ENCODE data around the gene UQCRFS1.
"Not testable (repeated sequence)": the region's sequence is repeated elsewhere in the genome, so short reads cannot be mapped to it uniquely, and the experiment has no call there.

The UQCRFS1 gene

DNA sequence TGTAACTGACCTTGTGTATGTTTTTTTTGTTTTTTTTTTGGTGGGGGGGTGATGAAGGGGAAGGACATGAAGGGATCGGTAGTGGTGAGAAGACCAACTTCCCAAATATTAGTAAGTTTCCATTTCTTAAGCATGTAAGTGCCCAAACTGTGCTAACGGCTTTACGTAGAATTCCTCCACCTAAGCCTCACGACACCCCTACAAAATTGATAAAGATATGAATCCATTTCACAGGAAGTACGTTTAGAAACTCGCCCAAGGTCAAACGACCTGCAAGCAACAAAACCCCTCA is 649 bp downstream of the UQCRFS1 start:
- DNase-seq, result no peak

DNA sequence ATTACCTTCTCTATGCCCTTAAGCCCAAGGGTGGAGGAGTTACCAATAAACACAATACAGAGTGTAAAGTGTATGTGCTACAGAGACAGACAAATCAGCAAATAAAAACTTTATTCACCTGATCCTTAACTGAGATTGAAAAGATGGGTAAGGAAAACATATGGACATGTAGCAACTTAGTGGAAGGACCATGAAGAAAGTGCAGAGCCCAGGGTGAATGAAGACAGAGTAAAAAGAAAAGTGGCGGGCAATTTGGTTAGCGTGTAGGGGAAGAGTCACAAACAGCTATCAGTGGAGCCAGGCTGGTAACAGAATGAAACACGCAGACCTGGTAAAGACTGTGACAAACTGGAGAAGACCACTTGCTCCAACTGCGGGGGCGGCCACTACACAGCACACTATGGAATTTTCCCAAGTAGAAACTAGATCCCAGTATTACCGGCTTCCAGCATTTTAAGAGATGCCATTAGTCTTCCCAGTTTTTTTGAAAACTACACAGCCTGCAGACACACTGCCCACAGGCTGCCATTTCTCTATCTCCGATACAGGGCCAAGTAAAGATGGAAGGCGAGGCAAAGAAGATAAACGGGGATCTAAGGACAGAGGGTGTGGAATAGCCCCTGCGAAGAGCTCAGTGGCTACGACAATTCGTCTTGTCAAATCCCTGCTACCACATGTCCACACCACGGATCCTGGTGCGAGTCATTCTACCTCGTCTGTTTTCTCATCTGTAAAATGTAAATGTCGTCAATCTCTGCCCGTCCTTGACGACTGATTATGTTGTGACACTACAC is 1.2 kb downstream of the UQCRFS1 start:
- DNase-seq, result no peak

DNA sequence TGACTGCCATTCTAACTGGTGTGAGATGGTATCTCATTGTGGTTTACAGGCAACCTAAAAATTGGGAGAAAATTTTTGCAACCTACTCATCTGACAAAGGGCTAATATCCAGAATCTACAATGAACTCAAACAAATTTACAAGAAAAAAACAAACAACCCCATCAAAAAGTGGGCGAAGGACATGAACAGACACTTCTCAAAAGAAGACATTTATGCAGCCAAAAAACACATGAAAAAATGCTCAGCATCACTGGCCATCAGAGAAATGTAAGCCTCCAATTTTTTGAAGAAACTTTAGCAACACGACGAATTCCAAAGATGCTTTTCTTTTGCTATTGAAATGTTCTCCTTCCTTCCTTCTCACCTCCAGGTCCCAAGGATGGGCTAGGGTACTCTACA is 1.9 kb downstream of the UQCRFS1 start:
- DNase-seq, result not testable (repeated sequence)

DNA sequence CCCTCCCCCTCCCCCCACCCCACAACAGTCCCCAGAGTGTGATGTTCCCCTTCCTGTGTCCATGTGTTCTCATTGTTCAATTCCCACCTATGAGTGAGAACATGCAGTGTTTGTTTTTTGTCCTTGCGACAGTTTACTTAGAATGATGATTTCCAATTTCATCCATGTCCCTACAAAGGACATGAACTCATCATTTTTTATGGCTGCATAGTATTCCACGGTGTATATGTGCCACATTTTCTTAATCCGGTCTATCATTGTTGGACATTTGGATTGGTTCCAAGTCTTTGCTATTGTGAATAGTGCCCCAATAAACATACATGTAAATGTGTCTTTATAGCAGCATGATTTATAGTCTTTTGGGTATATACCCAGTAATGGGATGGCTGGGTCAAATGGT is 2.4 kb downstream of the UQCRFS1 start:
- not testable (repeated sequence) for DNase-seq

DNA sequence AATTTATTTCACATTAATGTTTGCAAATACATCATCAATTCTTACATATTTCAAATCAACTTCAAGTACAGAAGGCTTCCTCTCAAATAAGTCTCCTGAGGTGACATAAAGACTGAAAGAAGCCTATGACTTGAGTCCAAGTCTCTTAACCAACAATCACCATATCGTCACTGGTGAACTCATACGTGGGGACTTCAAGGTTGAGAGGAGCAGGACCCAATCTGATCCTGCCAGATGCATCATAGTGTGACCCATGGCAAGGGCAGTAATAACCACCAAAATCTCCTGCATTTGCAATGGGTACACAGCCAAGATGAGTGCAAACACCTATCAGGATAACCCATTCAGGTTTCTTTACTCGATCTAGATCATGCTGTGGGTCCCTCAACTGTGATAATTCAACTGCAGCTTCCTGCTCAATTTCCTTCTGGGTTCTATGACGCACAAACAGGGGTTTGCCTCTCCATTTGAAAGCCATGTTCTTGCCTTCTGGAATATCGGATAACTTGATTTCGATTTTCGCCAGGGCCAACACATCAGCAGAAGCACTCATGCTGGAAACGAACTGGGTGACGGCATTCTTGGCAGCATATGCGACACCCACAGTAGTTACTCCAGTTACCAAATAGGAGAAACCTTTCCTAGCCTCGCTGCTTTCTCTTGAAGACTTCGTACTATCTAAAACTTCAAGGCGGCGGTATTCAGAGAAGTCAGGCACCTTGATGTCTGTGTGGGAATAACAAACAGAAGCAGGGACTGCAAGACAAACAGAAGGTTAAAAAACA is 5.4 kb downstream of the UQCRFS1 start:
- DNase-seq, result not testable (repeated sequence)

DNA sequence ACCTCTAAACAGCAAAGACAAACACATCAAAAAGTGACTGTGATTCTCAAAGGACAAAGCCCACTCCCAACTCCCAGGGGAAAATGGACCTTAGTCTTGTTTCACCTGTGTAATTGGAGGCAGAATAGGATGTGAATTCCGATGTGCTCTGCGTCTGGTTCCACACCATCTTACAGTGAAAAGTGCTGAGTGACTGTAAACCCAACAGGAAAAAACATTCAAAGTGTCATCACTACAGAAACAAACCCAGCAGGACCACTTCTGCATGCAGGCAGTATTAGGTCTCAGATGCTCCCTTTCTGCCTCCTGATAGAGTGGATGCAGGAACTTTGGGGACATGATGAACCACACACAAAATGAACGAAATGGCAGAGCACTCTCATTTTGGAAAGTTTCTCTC is 6.5 kb downstream of the UQCRFS1 start:
- no peak for DNase-seq

DNA sequence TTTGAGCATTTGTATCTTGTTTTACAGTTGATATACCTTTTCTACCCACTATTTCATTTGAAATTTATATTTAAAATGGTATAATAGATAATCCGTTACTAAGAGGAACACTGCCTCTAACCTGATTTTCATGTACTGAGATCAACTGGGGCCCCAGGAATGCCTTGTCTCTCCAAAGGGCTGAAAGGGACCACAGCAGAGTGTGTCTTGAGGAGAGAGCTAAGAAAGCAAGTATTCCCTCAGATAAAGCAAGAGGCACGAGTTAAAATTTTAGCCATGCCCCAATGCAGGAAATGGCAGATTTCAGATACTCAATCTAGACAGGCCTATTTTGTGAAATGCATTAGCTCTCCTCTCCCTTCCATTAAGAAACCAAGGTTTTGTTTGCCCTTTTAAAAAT is 10.7 kb downstream of the UQCRFS1 start:
- no peak for DNase-seq

DNA sequence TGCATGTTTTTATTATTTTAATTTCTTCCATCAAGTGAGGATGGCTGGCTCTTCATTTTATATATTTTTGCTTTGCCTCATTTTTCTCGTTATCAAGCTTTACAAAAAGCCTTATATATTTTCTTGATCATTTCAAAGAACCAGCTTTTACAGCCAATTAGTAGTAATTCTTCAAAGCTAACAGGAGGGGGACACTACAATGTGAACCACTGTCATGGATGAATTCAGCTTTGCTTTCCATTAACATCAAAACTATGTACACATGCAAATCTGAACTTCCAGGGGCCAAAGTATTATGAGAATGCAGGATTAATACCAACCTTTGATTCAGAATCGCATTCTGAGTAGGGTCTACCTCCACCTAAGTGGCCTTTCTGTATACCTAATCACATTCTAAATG is 11.1 kb downstream of the UQCRFS1 start:
- no peak for DNase-seq

DNA sequence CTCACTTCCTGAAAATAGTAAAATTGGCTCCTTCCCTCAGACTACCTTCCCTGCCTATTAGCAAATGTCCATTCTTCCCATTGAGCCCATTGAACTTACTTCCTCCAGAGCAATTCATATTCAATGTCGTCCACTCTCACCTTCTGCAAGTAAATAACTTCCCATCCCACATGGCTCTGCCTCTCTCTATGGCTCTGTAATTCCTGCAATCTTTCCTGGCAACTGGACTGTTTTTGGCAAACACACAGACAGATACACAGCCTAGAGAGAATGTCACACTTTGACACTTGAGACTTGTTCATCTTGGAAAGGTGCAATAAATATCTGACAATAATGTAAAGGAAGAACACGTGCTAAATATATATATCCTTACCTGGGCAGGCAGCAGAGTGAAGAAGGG is 18.3 kb downstream of the UQCRFS1 start:
- DNase-seq, result no peak

DNA sequence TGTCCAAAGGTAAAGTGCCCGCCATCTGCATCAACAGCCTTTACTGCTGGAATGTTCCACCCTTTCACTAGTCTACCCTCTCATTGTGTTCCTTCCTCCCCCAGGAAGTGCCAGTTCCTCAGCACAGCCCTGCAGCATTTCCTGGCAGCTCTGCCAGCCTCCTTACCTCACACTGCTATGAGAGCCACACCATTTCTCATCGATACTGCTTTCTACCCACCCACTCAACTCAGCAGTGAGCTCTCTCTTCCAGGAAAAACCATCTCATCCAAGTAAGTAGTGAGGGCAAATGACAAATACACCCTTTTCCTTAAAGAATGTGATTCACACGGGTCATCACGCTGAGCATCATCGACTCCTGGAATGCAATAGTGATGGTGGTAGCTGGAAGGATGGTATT is 19.8 kb downstream of the UQCRFS1 start:
- no peak for DNase-seq

DNA sequence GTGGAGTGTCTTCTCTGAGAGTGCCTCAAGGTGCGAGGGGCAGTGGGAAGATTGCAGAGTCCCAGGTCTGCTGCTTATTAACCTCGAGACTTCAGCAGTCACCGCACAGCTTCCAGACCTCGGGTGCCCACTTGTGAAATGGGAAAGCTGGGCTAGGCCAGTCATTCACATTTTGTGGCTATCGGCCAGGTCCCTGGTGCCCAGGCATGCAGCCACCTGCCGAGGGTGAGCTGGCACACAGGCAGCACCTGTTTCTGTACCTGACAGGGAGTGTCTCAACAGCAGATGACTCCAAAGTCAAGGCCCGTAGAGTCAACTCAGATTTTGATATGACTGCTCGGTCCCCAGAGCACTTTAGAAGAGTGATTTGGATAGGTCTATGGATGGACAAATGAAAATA is 21.9 kb downstream of the UQCRFS1 start:
- no peak for DNase-seq

DNA sequence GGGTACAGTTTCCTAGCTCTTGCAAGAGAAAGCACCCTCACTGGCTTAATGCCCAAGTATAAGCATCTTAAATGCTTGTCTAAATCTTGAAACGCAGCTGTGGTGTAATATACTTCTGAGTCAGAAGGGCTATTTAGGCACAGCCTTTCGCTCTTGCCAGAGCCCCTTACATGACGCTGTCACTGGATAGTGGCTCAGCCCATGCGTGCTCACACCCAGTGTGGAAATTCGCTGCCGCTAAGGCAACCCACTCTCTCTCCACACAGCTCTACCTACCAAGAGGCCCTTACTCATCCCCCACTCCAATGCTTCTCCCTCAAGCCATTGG is 24.0 kb downstream of the UQCRFS1 start:
- no peak for DNase-seq

DNA sequence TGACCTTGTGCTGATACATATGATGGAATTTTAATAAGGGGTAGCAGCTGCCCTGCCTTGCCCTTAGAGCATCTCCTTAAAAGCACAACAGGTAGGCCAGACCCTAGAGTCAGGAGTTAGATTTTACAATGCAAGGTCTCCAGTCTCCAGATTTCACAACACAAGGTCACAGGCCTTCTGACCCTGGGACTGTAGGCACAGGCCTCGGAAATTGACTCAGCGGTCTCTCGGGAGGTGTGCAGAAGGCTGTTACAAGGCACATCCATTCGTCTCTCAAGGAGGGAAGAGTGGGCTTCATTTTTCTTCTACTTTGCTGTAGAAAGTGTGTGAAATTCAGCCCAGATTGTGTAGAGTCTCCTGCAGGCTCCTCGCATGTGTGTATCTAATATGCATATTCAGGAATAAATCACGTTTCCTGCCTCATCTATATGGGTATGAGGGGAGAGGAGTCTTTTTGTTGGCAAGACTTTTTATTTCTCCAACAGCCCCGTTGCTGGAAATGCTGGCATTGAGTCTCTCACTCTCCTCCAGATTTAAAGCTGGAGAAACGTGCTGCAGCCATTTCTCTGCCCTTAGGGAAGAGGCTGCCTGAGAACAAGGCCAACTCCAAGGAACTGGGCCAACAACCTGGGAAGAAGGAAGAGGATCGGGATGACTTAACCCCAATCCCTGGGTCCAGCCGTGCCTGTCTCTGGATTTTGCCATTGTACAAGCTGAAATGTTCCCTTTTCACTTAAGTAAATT is 24.5 kb downstream of the UQCRFS1 start:
- no peak for DNase-seq

DNA sequence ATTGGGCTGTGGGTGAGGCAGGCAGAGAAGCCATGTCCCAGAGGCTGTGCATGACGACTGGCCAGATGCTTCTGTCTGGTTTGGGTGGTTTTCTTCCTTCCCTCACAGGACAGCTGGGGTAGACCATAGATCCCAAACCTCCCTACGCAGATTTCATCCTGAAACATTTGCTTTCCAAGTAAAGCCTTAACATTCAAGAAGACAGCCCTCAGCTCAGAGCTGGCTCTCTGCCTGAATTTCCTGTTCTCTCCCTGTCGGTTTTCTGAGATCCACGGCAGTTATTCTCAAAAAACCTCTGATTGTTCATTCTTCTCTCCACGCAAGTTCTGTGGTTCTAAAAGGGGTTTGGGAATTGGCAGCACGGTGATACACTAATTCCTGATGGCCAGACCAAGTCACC is 25.3 kb downstream of the UQCRFS1 start:
- DNase-seq, result no peak

DNA sequence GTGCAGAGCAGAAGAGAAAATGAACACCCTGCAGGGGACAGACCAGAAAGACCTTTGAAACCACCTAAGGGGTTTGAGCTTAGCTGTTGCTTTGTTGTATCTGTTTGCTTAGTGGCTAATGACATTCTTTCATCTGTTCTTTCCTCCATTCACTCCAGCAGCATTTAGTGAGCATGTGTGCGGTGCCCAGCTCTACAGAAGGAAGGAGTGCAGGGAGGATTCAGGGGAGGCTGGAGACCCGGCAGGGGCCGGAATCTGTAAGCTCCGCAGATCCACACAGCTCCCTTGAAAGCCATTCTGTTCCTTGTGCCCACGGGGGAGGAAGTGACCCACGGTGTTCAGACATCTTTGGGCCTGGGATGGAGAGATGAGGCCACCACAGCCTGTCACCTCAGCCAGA is 27.5 kb downstream of the UQCRFS1 start:
- DNase-seq, result no peak

DNA sequence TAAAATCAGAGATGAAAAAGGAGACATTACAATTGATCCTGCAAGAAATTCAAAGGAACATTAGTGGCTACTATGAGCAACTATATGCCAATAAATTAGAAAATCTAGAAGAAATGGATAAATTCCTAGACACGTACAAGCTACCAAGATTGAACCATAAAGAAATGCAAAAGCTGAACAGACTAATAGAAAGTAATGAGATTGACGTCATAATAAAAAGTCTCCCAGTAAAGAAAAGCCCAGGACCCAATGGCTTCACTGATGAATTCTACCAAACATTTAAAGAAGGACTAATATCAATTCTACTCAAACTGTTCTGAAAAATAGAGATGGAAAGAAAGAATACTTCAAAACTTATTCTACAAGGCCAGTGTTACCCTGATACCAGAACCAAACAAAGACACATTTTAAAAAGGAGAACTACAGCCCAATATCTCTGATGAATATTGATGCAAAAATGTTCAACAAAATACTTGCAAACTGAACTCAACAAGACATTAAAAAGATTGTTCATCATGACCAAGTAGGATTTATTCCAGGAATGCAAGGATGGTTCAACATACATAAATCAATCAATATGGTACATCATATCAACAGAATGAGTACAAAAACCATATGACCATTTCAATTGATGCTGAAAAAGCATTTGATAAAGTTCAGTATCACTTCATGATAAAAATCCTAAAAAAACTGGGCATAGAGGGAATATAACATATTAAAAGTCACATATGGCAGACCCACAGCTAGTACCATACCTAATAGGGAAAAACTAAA is 35.8 kb downstream of the UQCRFS1 start:
- DNase-seq, result no peak

DNA sequence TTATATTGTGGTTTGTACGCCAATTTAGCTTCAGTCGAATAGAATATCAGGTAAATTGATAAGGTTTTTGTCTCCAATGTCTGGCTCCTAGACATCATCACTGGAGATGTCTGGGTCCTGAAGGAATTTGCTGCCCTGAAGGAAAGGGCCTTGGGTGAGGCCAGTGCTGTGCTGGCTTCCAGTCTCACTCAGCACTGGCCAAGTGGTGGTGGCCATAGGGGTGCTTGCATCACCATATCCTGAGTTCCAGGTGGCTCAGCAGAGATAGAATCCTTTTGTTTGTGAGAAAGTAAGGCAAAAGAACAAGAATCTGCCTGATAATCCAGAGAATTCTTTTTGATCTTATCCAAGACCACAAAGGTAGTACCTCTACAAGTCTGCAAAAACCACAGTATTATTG is 39.1 kb downstream of the UQCRFS1 start:
- DNase-seq, result no peak

DNA sequence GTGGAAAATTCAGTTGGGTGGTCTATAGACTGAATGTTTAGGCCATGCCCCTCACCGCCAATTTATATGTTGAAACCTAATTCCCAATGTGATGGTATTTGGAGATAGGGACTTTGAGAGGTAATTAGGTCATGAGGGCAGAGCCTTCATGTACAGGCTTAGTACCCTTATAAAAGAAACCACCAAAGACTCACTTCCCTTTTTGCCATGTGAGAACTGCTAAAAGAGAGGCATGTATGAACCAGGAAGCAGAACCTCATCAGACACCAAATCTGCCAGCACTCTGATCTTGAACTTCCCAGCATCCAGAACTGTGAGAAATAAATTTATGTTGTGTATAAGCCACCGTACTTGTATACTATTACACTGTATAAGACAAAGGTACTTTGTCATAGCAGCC is 40.6 kb downstream of the UQCRFS1 start:
- DNase-seq, result no peak

DNA sequence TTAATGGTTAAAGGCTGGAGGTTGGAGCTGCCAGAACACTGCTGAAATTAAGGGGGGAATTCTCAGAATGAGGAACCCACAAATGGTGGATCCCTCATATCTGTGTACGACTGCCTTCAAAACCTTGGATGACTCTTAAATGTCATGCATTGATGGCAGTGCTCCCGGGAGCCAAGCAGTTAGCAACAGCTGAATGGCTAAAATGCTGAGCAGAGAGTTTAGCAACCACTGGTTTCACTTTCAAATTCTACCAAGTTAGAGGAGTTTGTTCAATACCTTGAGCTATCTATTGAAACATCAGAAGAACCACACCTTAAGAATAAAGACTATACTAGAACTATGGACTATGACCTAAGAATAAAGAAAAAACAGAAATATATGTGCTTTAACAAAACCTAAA is 41.4 kb downstream of the UQCRFS1 start:
- no peak for DNase-seq

DNA sequence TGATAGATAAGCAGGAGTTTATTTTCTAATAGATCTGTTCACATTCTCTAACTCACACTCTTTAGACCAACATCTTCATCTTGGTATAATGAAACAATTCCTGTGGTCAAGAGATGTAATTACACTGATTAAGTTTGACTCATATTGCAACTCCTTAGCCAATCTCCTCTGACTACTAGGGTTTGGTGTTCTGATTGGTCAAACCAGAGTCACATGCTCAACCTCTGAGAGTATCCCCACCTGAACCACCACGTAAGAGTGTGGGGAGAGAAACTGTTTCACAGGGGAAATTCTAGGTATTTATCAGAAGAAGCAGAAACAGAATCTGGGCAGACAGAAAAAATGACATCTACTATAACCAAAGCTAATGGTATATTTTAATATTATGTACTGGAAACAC is 42.4 kb downstream of the UQCRFS1 start:
- DNase-seq, result no peak

DNA sequence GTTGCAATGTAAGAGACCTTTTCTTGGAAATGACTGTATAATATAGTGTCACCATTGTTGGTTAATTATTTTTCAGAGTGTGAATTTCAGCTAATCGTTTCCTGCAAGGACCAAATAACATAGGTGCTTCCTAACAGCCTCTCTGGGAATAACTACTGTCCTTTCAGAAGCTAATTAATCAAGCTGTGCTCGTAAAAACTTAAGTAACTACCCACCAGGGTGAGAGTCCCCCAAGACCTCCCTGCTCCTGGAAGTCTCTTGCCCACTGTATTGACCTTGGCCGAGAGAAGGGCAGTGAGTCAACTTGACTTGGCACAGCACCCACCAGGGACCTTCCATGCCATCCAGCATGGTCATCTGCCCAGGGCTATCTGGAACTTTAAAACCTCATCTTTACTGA is 50.3 kb downstream of the UQCRFS1 start:
- no peak for DNase-seq

DNA sequence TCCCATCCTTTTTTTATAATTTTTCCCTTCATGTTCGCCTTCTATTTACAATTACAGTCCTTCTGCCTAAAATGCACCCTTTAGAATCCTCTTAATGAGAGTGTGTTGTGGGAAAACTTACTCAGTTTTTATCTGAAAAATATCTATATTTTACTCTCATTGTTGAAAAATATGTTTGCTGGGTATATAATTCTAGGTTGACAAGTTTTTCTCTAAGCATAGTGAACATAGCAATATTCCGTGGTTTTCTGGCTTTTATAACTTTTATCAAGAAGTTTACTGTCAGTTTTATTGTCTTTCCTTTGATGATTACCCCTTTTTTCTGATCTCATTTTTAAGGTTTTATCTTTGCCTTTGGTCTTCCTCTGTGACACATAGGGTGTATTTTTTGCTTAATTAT is 57.3 kb downstream of the UQCRFS1 start:
- DNase-seq, result no peak
